GM18861 (cell line): ENCODE results near the gene SLC11A1.

Experiments
- ATAC-seq: cut with Tn5 transposase; IDR thresholded peaks from one replicate; pipeline ENCODE4 v1.9.1; 2021; ENCODE audit not compliant: unreplicated experiment

SLC11A1 gene

DNA sequence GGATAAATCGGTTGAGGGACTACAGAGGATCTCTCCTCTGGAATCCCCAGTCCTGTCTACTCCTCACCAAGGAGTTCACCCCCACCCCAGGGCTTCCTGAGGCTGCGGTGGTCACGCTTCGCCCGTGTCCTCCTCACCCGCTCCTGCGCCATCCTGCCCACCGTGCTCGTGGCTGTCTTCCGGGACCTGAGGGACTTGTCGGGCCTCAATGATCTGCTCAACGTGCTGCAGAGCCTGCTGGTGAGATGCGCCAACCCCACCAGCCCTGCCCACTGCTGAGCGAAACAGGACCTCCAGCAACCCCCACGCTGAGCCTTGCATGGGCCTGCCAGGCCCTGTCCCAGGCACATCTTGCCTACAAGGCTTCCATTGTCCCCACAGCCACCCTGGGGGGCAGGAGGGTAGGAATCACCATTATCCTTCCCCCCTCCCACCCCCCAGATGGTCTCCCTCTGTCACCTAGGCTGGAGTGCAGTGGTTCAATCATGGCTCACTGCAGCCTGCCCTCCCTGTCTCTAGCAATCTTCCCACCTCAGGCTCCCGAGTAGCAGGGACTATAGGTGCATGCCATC is 10.9 kb downstream of the SLC11A1 start:
- no peak for ATAC-seq

DNA sequence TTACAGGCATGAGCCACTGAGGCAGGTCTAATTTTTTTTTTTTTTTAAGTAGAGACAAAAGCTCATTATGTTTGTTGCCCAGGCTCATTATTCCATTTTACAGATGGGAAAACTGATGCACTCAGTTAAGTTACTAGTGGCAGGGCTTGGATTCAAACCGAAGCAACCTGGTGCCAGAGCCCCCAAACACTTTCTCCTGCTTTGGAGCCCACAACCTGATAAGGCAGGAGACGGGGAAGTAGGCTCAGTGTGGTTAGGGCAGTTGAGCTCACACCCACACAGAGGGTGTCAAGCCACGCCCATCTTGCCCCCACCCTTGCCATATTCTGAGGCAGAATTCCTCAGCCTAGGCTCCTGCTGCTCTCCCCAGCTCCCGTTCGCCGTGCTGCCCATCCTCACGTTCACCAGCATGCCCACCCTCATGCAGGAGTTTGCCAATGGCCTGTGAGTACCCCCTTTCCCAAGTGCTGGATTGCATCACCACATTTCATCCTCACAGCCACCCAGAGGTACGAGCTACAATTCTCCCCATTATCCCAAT is 11.7 kb downstream of the SLC11A1 start:
- no peak for ATAC-seq

DNA sequence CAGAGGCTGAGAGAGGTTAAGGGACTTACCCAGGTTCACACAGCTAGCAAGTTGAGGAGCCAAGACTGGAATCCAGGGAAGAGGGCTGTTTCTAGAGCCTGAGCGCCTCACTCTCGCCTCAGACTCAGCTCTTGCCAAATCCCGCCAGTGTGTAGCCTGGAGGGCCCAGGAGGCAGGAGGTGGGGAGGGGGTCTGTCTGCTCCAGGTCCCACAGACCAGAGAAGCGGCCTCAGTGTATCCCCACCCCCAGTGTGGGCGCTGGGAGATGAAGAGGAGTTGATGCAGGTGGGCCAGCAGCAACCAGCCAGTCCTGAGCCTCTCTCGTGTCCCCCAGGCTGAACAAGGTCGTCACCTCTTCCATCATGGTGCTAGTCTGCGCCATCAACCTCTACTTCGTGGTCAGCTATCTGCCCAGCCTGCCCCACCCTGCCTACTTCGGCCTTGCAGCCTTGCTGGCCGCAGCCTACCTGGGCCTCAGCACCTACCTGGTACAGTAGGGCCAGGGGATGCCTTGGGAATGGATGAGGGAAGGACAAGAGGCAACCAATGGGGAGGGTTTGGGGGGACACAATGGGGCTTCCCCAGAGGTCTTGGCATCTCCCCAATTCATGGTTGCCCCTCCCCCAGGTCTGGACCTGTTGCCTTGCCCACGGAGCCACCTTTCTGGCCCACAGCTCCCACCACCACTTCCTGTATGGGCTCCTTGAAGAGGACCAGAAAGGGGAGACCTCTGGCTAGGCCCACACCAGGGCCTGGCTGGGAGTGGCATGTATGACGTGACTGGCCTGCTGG is 12.4 kb downstream of the SLC11A1 start:
- no peak for ATAC-seq

DNA sequence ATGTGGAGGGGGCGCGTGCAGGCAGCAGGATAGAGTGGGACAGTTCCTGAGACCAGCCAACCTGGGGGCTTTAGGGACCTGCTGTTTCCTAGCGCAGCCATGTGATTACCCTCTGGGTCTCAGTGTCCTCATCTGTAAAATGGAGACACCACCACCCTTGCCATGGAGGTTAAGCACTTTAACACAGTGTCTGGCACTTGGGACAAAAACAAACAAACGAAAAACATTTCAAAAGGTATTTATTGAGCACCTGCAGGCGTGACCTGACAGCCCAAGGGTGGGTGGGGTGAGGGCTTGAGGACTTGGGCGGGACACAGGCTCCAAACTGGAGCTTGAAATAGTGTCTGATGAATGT is 13.0 kb downstream of the SLC11A1 start:
- ATAC-seq, result no peak

DNA sequence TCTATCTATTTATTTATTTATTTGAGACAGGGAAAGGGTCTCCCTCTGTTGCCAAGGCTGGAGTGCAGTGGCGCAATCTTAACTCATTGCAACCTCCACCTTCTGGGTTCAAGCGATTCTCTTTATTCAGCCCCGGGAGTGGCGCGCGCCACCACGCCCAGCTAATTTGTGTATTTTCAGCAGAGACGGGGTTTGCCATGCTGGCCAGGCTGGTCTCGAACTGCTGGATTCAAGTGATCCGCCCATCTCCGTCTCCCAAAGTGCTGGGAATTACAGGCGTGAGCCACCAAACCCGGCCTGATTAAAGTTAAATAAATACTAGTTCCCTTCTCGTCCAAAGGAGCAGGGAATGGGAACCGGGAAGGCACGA is 13.4 kb downstream of the SLC11A1 start:
- no peak for ATAC-seq

DNA sequence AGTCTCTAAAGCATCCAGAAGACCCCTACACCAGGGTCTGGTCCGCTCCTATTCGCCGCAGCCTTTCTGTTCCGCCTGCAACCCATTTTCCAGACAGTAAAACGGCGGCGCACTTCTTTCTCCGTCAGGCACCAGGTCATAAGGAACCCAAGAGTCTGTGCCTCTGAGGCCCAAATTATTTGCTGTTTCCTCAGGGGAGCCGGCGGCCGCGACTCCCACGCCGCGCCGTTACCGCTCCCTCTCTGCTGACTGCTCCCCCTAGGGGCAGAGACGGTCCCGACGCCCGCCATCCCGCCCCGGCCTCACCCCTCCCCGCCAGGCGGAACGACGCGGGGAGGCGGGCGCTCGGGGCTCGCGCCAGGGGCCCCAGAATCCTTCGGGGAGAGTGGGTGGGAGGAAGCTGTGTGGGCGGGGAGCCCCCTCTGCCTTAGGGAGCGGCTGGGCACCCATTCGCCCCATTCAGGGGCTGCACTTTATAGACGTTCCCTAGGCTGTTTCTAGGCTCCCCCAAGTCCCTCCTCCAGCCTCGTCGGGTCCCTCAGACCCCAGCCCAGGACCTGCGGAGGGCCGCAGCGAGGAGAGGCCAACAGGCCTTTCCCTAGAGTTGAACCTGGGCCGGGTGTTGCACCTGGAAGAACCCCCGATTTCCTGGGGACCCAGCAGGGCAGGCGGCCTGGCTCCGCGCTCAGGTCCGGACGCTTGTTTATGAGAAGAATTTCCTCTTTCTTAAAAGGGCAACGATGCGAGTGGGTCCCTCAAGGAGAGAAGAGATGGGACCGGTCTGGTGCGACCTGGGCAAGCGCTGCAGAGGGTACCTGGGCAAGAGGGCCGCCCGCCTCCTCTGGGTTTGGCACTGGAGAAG is 14.0 kb downstream of the SLC11A1 start:
- ATAC-seq, result peak; percentile 46

DNA sequence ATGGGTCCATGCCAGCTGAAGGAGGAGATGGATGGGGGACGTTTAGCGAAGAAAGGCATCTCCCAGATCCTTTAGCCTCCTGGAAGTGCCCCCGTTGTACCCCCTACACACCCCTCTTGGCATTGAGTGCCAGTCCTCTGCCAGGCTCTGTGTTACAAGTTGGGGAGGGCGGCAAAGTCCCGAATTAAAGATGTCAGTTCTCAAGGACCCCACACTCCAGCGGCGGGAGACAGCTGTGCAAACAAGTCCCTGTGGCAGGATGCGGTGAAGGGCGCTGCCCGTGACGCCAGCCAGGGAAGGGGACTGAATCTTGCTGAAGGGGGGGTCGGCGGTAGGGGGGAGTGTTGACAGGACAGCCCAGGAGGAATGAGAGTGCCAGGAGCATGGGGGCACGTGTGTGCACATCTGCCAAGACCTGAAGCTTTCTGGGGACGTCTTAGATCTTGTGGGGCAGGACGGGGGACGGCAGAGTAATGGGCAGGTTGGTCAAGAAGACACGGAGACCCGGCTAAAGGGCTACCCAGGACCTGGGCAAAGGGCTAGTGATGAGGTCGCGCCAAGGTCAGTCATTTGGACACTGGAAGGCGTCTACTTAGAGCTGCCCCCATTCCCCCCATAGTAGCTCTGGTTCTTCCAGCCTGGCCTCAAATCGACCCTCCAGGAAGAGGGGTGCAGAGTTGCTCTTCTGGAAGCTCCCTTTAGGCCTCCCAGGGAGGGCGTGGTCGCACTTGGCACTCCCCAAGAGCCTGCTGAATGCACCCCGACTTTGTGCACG is 14.8 kb downstream of the SLC11A1 start:
- no peak for ATAC-seq

DNA sequence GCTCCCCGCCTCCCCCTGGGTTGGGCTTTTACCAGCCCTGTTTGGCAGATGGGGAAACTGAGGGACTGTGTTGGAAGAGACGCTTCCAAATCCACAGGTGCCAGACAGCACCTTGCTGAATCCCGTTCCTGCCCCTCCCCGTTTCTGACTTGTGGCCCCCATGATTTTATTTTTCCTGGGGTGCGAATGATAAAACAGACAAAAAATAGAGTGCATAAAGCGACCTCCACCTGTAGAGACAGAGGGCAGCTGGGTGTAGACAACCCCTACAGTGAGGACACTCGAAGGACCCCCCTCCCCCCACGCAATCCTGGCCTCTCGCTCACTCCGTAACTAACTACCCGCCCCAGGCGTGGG is 15.4 kb downstream of the SLC11A1 start:
- no peak for ATAC-seq

DNA sequence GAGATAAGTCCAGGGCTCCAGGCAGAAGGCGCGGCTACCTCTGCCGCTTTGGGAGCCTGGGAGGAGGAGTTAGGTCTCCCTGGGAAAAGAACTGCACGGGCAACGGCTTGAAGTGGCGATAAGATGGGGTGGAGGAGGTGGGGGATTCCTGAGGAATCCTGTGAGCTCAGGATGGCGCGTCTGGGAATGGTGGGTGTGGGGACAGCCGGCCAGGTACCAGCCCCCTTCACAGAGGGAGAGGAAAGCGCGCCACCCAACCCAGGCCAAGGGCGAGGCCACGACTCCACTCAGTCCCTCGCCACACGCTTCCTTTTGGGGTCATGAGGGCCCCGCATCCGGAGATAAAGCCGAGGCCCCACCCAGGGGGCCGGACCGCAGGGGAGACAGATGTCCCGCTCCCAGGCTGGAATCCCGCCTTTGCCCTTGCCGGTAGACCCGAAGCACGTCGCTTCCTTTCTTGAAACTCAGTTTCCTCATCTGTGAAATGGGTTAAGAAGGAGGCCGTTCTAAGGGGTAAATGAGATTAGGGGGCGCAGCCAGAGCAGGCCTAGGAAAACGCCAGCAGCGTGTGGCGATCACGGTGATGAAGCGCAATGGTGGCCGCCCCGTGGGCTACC is 15.9 kb downstream of the SLC11A1 start:
- no peak for ATAC-seq

DNA sequence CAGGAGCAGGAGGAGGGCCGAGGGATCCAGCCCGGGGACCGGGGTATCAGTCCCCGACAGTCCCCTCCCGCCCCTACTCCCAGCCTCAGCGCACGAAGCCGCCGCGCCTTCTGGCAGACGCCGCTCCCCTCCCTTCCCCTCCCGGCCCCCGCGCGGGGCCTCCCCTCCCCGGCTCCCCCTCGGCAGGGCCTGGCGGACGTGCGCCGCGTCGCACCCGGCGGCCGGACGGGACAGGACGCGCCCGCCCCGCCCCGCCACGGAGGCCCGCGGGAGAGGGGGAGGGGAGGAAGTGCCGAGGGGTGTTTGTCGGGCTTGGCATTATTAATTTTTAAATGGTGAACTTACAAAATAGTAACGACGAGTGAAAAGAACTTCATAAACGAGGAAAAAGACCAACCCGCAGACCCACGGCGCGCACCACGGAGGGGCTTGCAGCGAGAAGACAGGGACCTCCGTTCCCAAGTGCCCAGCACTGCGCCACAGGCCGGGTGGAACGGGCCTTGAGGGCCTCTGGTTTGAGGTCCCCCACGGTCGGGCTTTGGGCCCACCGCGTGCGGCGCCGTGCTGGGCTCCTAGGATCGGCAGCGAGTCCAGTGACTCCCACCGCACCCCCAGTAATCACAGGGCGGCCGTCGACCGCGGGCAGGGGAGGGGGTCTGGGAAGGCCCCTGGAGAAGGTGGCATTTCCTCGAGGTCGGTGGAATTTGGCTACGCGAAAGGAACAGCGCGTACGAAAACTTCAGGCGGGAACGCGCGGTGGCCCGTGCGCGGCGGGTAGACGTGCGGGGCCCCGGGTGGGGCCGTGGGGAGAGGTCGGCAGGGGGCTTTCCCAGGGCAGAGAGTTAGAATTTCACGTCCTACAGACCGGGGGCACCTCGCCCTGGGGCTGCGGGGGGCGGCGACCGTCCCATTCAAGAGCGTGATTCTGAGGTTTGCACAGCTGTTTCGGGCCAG is 16.6 kb downstream of the SLC11A1 start:
- ATAC-seq, result no peak

DNA sequence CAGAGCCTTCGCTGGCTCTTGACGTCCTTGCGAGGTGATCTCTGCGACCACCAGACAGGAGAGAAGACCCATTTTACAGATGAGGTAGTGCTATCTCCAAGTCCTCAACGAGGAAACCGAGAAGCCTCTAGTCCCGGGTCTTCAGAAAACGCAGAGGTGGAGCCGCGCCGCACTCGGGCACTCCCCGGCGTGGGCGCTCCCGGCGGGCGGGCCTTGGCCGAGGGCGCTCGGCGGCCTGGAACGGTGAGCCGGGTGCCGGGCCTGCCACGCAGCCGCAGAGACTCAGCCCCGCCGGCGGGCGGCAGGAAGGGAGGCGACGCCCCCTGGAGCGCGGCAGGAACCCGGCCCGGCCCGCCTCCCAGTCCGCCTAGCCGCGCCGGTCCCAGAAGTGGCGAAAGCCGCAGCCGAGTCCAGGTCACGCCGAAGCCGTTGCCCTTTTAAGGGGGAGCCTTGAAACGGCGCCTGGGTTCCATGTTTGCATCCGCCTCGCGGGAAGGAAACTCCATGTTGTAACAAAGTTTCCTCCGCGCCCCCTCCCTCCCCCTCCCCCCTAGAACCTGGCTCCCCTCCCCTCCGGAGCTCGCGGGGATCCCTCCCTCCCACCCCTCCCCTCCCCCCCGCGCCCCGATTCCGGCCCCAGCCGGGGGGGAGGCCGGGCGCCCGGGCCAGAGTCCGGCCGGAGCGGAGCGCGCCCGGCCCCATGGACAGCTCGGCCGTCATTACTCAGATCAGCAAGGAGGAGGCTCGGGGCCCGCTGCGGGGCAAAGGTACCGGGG is 17.5 kb downstream of the SLC11A1 start, which contains the start of gene CTDSP1:
Gene CTDSP1 (plus strand): TSS at position 478 of the 776 bp plus-strand sequence. CDS start 223 bp downstream, at position 701.
- ATAC-seq, result peak; percentile 34

DNA sequence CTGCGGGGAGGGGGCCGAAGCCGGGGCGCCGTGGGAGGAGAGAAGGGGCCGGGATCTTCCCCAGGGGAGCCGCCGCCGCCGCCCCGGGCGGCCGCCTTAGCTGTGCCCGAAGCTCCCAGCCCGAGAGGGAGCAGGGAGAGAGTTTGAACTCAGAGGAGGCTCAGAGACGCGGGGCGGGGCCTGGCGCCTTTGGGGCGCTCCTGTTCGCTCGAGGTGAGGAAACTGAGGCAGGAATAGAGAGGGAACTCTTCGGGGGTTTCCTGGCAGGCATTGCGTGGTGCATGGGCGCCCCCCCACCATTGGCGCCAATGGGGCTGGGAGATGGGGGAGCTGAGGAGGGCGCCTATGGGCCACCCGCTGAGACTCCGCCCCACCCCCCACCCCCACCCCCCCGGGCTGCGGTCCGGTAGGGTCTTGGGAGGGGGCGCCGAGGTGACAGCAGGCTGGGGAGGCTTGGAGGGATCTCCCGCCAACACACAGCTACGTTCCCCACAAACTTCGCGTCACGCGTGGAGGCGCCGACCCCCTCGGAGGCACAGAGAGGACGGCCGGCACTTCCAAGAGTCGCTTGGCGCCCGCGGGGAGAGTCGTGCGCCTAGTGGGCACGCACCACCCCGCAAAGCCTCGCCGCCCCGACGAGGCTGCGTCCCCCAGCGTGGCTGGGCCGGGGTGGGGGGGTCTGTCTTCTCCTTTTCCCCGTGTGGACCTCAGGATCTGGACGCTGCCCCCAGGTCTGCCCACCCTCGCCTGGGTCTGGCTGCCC is 18.3 kb downstream of the SLC11A1 start:
- ATAC-seq, result no peak

DNA sequence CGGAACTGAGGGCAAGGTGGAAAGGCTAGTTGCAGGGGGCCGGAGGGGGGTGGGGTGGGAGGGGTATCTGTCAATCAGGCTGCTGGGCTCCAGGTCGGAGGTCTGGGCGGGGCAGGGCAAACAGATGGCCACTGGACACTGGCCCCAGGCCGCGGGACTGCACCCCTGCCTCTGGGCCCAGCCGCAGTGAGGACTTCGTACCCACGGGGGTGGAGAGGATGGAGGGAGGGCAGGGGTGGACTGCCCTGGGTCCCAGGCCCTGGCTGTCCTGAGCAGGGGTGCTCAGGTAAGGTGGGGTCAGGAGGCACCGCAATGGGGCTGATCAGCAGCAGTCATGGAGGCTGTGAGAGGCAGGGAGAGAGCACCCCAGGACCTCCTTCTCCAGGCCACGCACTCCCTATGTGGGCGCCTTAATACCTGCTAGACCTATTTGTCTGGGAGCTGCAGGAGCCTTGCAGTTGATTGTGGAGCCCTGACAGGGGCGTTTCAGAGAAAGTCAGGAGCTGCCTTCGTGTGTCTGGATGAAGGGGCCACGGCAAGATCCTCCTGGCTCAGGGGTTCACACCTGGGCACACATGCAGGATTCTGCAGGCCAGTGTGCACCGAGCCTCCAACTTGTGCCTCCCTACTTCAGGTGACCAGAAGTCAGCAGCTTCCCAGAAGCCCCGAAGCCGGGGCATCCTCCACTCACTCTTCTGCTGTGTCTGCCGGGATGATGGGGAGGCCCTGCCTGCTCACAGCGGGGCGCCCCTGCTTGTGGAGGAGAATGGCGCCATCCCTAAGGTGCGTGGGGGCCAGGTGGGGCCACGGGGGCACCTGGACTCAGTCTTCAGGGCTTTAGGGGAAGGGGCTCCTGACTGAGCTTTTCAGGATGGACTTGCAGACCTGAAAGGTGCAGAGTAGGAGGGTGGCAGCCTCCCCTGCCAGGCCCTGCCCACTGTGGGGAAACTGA is 19.1 kb downstream of the SLC11A1 start:
- ATAC-seq, result no peak

DNA sequence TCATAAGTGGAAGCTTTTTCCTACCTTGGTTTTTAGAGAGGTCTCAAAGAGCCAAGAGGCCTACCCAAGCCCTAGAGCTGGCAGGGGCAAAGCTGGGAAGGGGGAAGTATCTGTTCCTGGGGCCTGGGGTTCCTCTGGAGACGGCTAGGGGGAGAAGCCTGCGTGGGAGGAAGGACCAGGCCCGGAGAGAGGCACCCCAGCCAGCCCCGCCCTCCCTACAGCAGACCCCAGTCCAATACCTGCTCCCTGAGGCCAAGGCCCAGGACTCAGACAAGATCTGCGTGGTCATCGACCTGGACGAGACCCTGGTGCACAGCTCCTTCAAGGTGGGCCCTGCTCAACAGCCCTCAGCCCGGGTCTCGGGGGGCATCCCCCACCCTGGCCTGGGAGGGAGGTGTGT is 19.8 kb downstream of the SLC11A1 start:
- ATAC-seq, result no peak

DNA sequence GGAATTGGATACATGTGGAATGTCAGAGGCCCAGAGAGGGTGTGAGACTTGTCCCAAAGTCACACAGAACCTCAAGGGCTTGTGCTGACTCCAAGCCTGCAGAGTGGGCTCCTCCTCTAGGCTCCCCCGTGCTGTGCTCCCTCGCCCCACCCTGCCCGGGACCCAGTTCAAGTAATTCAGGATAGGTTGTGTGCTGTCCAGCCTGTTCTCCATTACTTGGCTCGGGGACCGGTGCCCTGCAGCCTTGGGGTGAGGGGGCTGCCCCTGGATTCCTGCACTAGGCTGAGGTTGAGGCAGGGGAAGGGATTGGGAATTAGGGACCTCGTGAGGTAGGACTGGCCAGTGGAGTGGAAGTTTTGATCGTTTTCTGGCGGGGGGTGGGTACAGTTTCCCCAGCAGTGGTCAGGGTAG is 20.4 kb downstream of the SLC11A1 start:
- ATAC-seq, result no peak

DNA sequence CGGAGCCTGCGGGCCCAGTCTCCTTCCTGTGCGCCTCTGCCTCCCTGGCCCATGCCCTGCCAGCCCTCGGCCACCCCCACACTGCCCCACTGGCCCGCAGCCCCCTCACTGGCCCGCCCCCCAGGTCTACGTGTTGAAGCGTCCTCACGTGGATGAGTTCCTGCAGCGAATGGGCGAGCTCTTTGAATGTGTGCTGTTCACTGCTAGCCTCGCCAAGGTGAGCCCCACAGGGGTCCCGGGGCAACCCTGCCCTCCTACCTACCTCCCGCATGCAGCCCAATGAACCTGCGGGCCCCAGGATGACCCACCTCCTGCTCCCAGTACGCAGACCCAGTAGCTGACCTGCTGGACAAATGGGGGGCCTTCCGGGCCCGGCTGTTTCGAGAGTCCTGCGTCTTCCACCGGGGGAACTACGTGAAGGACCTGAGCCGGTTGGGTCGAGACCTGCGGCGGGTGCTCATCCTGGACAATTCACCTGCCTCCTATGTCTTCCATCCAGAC is 20.9 kb downstream of the SLC11A1 start:
- no peak for ATAC-seq

DNA sequence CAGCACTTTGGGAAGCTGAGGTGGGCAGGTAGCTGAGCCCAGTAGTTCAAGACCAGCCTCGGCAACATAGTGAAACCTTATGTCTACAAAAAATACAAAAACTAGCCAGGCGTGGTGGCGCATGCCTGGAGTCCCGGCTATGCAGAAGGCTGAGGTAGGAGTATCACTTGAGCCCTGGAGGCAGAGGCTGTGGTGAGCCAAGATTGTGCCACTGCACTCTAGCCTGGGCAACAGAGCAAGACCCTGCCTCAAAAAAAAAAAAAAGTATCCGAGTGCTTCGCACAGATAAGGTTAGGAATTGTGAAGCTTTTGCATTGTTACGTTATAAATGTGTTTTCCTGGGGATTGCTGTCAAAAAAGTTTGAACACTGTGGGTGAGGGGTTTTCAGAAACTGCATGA is 21.7 kb downstream of the SLC11A1 start:
- ATAC-seq, result no peak
